Neural cell (in vitro differentiated cells): ENCODE data around the gene RPLP2.

Experiments
- EP300 ChIP-seq: fragments of 450-650 bp; conservative IDR thresholded peaks from 2 replicates; pipeline ENCODE4 v1.6.1; 2014; ENCODE audit warnings: antibody characterized with exemption, mild to moderate bottlenecking, moderate library complexity; ENCODE audit not compliant: poor library complexity, severe bottlenecking
- EZH2 ChIP-seq: fragments of 200-600, 300-800 bp; shearing (Covaris generic), sonication (generic); IDR thresholded peaks from 2 replicates; pipeline ENCODE4 v1.6.1; 2014; ENCODE audit warnings: antibody characterized with exemption, low read length, borderline replicate concordance, mild to moderate bottlenecking; ENCODE audit not compliant: insufficient read depth, poor library complexity, severe bottlenecking
- POLR2AphosphoS5 ChIP-seq: IDR thresholded peaks from 2 replicates; pipeline ENCODE4 v1.6.1; 2012
- RAD21 ChIP-seq: fragments of 450-650 bp; conservative IDR thresholded peaks from 2 replicates; pipeline ENCODE4 v1.6.1; 2014; ENCODE audit warnings: antibody characterized with exemption, mild to moderate bottlenecking, moderate library complexity
- SMC3 ChIP-seq: fragments of 450-650 bp; conservative IDR thresholded peaks from 2 replicates; pipeline ENCODE4 v1.6.1; 2014; ENCODE audit warnings: antibody characterized with exemption, mild to moderate bottlenecking, moderate library complexity; ENCODE audit not compliant: poor library complexity
- TAF1 ChIP-seq: IDR thresholded peaks from 2 replicates; pipeline ENCODE4 v1.6.1; 2012; ENCODE audit warnings: low read depth
- TF ChIP-seq, protein P1 (sequence below): fragments of 450-650 bp; IDR thresholded peaks from 2 replicates; pipeline ENCODE4 v1.5.1; 2014; ENCODE audit warnings: antibody characterized with exemption, mild to moderate bottlenecking, moderate library complexity; ENCODE audit not compliant: poor library complexity, severe bottlenecking
- TF ChIP-seq, protein P2 (sequence below): IDR thresholded peaks from 2 replicates; pipeline ENCODE4 v1.6.1; 2012; ENCODE audit warnings: borderline replicate concordance

DNA sequence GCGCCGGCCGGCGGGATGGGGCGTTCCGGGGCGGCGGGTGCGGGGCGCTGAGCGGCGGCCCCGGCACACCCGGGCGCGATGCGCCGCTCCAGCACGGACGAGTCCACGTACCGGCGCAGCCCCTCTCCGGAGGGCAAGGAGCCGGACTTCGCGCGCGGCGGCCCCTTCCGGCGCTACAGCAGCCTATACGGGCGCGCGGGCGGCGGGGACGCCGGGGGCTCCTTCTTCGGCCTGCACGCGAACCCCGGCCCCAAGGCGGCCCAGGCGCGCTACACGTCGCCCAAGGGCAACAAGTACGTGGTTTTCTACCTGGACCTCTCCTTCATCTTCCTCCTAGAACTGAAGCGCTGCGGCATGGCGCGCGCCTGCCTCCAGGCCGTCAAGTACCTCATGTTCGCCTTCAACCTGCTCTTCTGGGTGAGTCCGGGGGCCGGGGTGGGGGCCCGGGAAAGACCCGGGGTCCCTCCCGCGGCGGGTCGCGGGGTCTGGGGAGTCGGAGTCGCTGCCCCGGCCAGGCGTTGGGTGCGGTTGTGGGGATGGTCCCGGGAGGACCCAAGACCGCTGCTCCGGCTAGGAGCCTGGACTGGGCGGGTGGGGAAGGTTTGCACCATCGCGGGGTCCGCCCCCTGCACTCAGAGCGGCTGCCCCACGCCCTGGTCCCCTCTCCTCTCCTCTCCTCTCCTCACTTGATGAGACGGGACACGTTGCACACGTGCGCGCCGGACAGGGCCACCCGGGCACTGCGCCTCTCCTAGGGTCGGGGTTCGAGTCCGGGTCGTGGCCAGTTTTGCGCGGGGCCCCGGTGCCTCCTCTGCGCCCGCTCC is 40.4 kb downstream of the RPLP2 start:
- TF ChIP-seq, protein P1, sequence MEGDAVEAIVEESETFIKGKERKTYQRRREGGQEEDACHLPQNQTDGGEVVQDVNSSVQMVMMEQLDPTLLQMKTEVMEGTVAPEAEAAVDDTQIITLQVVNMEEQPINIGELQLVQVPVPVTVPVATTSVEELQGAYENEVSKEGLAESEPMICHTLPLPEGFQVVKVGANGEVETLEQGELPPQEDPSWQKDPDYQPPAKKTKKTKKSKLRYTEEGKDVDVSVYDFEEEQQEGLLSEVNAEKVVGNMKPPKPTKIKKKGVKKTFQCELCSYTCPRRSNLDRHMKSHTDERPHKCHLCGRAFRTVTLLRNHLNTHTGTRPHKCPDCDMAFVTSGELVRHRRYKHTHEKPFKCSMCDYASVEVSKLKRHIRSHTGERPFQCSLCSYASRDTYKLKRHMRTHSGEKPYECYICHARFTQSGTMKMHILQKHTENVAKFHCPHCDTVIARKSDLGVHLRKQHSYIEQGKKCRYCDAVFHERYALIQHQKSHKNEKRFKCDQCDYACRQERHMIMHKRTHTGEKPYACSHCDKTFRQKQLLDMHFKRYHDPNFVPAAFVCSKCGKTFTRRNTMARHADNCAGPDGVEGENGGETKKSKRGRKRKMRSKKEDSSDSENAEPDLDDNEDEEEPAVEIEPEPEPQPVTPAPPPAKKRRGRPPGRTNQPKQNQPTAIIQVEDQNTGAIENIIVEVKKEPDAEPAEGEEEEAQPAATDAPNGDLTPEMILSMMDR: no peak
- no peak for TF ChIP-seq EP300
- no peak for TF ChIP-seq SMC3
- TF ChIP-seq TAF1: no peak
- TF ChIP-seq RAD21: no peak
- no peak for TF ChIP-seq POLR2AphosphoS5
- TF ChIP-seq EZH2: no peak
- TF ChIP-seq, protein P2, sequence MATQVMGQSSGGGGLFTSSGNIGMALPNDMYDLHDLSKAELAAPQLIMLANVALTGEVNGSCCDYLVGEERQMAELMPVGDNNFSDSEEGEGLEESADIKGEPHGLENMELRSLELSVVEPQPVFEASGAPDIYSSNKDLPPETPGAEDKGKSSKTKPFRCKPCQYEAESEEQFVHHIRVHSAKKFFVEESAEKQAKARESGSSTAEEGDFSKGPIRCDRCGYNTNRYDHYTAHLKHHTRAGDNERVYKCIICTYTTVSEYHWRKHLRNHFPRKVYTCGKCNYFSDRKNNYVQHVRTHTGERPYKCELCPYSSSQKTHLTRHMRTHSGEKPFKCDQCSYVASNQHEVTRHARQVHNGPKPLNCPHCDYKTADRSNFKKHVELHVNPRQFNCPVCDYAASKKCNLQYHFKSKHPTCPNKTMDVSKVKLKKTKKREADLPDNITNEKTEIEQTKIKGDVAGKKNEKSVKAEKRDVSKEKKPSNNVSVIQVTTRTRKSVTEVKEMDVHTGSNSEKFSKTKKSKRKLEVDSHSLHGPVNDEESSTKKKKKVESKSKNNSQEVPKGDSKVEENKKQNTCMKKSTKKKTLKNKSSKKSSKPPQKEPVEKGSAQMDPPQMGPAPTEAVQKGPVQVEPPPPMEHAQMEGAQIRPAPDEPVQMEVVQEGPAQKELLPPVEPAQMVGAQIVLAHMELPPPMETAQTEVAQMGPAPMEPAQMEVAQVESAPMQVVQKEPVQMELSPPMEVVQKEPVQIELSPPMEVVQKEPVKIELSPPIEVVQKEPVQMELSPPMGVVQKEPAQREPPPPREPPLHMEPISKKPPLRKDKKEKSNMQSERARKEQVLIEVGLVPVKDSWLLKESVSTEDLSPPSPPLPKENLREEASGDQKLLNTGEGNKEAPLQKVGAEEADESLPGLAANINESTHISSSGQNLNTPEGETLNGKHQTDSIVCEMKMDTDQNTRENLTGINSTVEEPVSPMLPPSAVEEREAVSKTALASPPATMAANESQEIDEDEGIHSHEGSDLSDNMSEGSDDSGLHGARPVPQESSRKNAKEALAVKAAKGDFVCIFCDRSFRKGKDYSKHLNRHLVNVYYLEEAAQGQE: no peak
